Hematopoietic multipotent progenitor cell (in vitro differentiated cells): ENCODE measurements around the gene SPINDOC. TPM values are rescaled to one million over a fixed set of nuclear protein-coding genes. Genes with fewer than 3 reads are reported as not detected.
"Not testable (repeated sequence)": the region's sequence is repeated elsewhere in the genome, so short reads cannot be mapped to it uniquely, and the experiment has no call there.

Experiments
- DNase-seq, 3 donors: peaks; one replicate each; pipeline ENCODE4 v3.0.0-alpha.2; 2011 to 2015; ENCODE audit warnings: low read depth in 2 of 3, low spot score in 2 of 3
- total RNA-seq: library from RNA; depleted of rRNA; stranded (reverse); fragments of >200 nt; gene quantifications from one replicate; pipeline ENCODE4 v1.2.3, GENCODE V29; 2012

Gene SPINDOC
- total RNA-seq, 1 donor = 21.3 TPM

DNA sequence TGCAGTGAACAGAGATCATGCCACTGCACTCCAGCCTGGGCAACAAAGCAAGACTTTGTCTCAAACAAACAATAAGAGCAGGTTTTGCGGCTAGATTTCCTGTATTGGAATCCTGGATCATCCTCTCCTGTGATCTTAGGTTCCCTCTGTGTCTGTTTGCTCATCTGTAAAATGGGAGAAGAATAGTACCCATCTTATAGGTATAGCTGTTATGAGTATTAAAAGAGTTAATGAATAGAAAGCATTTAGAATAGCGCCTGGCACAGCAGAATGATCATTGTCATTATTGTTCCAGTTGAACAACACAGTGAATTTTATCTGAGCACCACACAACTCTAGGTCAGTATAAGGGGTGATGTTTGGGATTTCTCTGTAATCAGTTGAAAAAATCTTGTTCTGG lies 36.4 kb downstream of the SPINDOC start:
- no peak for DNase-seq

DNA sequence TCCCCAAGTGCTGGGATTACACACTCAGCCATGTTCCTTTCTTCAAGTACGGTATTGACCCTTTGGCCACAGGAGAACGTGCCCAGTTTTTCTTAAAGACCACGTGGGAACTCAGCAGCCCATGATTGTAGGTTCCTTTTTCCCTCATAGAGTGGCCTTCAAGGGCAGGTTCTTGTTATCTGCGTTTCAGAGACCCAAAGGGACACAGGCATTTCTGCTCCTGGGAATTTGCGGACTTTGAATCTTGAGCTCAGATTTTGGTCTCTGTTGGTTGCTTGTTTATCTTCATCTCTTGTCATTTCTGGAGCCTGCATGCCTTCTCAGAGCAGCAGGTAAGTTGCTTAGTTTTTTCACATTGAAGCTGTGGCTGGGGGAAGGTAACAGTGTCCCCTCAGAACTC lies 37.7 kb downstream of the SPINDOC start:
- DNase-seq = no peak

DNA sequence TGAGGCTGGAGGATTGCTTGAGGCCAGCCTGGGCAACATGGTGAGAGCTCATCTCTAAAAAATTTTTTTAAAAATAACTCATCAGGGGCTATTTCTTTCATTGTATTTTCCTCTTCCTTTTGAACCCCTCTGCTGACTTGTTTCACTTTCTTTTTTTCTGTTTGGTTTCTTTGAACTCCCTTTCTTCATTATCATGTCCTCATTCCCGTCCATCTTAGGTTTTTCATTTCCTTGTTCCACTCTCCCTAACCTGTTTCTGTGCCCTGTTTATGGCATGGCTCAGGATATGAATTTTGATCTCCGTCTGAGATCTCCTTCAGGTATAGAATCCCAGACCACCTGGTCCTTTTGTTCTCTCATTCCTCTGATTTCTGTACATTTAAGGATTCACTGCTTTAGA lies 38.1 kb downstream of the SPINDOC start:
- DNase-seq = no peak

DNA sequence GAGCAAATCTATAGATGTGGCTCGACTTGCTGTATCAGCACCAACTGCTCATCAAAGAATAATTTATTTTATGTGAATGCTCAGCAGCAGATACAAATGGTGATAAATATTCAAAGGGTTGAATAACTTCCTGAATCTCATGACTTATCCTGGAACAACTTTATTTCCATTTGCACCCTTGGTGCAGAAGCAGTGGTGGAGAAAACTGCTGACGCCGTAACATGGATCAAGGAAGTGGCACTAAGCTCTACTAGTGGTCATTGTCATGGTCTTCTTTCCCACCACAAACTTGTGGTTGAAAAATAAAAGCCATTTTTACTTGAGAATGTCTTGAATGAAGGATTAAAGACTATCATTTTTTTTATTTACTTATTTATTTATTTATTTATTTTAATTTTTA lies 40.2 kb downstream of the SPINDOC start:
- DNase-seq = no peak

DNA sequence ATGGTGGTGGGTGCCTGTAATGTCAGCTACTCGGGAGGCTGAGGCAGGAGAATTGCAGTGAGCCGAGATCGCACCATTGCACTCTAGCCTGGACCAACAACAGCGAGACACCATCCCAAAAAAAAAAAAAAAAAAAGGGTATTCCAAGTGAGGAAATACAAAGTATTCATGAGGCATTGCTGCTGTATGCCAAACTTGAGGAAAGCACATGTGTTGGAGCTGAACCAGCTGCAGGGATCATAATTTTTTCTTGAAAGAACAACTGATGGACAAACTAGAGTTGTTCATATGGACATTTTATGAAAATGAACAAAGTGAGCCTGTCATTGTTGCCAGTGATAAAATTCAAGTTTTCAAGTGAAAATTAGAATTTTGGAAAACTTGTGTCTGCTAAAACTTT lies 41.4 kb downstream of the SPINDOC start:
- DNase-seq = no peak

DNA sequence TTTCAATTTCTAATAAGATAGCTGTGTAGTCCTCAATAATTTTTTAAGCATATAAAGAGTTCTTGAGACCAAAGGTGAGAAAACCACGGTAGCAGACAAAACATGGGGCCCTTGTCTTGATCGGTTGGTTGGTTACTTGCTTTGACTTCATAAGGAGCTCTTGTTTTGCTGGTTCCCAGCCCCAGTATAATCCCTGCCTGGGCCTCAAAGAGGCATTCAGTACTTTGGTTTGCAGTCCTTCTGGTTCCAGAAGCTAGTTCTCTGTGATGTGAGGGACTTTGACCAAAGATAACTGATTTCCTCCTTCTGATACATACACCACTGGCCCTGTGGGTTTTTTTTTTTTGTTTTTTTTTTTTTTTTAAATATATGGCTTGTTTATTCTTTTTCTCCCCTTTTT lies 42.7 kb downstream of the SPINDOC start:
- no peak for DNase-seq

DNA sequence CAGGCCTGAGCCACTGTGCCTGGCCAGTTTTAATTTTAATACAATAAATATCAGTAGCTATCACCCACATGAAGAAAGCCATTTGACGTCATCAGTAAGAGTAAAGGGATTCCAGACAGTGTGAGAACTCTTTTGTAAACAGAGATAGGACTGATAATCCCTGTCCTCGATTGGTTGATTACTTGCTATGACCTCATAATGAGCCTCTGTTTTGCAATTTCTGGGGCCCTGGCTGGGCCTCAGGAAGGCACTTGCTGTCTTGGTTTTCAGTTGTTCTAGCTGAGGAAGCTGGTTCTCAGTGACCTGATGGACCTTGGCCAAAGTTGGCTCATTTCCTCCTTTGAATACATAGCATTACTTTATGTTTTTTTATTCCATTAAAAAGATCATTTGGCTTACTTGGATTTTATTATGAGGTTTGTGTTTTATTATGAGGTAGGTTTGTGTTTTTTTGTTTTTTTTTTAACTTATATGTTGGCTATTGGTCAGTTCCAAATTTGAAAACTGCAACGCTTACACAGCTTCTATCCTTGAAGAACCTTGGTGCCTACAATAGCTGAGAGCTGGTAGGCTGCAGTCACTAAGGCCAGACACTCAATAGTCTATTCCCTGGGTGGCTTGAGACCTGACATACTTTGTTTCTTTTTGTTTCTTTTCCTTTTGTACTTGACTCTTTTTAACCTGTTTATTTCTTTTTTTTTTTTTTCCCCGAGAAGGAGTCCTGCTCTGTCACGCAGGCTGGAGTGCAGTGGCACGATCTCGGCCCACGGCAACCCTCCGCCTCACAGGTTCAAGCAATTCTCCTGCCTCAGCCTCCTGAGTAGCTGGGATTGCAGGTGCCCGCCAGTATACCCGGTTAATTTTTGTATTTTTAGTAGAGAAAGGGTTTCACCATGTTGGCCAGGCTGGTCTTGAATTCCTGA lies 45.6 kb downstream of the SPINDOC start:
- DNase-seq = no peak

DNA sequence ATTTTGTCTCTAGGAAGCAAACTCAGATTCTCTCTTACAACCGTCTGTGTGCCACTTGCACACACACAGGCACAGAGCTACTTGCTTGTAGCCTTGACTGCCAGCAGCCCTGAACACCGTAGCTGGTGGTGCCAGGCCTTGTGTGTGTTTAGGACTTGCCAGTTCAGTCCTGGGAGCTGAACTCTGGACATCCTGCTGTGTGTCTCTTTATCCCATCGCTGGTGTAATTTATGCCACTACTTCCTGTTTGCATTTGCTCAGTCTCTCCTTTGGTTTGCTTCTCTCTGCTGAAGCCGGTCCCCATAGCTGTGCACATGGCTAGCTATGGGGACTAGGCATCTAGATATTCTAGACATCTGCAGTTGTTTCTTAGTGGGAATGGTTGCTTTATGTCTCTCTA lies 49.7 kb downstream of the SPINDOC start:
- no peak for DNase-seq

DNA sequence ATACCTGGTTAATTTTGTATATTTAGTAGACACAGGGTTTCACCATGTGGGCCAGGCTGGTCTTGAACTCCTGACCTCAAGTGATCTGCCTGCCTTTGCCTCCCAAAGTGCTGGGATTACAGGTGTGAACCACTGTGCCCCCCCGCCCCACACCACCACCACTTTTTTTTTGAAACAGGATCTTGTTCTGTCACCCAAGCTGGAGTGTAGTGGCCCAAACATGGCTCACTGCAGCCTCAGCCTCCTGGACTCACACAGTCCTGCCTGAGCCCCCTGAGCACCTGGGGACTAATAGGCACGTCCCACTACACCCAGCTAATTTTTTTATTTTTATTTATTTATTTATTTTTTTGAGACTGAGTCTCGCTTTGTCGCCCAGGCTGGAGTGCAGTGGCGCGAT lies 50.4 kb downstream of the SPINDOC start:
- not testable (repeated sequence) for DNase-seq

DNA sequence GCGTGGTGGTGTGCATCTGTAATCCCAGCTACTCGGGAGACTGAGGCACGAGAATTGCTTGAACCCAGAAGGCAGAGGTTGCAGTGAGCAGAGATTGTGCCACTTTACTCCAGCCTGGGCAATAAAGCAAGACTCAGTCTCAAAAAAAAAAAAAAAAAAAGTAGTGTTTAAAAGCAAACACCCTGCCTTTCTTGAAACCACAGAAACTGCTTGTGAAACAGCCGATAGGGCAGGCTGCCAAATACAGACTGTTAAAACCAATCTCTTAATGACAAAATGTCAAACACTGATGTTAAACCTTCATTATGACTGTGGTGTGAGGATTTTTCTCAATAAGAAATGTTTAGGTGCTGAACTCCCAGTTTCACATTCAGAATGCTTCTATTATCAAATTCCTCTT lies 53.0 kb downstream of the SPINDOC start:
- peak; percentile 37 to 85 (median 62) for DNase-seq

DNA sequence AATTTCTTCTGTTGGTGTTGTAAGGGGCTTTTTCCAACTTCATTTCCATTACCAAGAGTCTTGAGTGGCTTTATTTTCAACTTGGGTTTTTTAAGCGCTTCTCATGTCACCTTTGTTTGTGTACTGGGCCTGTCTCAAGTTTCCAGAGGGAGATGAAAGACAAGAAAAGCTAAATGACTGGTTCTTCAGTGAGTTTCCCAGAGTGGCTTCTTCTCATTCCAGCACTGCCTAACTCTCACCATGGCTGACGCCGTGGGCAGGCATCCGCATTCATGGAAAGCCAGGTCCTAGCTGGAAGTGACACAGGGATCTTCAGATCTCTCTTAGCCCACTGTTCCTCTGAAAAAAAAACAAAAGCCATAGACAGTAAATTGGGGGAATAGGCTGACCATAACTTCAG lies 54.3 kb downstream of the SPINDOC start:
- no peak for DNase-seq

DNA sequence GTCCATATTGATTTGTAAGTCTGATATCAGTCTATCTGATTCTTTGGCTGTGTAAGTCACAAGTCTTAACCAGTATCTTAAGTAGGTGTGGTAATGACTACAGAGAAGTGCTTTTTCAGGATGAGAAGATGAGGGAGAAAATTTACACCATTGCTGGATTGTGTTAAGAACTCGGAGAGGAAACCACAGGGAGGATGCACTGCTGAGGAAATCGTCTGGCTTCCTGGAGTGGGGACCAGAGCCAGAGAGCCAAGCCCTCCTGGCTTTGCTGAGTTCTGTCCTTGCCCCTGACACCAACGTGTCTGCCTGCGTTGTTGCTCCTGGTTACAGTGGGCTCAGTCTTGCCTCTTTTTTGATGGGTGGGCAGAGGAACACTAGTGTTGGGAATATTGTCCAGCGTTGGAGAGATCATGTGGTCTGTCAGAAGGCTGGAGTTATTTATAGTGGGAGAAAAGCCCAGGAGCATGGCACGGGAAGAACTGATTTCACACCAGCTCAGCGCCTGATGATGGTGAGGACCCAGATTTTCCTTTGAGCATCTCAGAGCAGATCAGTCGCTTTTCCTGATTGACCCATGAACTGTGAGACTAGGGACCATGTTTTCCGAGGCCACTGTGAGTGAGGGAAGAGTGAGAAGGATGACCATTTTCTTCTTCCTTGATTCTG lies 55.3 kb downstream of the SPINDOC start:
- DNase-seq = no peak

DNA sequence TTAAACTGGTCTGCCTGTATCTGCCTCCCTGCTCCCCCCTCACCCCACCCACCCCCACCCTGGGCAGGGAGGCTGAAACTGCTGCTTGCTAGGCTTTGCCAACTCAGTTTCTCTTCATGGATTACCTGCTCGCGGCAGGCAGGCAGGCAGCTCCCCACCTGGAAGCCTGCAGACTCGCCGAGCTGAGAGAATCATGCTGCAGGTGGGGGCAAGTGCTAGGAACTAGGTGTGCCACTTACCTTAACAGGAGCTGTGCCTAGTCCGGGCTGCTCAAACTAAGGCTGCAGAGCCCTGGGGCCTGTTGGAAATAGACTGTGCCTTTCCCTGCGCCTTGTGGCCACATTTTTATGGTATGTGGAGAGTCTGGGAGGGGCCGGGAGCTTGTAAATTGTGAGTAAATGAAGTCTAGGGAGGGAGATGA lies 55.9 kb downstream of the SPINDOC start:
- no peak for DNase-seq

DNA sequence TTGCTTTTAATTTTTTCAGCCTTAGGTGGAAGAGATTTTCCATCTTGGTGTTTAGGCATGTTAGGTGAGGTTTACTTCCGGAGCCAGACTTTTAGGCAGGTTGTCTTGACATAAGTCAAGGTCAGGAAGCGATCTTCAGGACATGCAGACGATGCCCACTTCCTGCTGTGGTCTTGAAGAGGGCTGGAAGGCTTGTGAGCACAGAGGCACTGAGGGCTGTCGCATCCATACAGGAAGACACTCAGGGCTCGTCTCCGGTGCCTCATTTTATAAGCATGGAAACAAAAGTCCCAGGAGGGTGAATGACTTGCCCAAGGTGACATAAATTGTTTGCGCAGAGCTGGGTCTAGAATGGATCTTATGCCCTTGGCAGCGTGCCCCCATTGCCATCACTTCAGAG lies 56.4 kb downstream of the SPINDOC start:
- DNase-seq = no peak

DNA sequence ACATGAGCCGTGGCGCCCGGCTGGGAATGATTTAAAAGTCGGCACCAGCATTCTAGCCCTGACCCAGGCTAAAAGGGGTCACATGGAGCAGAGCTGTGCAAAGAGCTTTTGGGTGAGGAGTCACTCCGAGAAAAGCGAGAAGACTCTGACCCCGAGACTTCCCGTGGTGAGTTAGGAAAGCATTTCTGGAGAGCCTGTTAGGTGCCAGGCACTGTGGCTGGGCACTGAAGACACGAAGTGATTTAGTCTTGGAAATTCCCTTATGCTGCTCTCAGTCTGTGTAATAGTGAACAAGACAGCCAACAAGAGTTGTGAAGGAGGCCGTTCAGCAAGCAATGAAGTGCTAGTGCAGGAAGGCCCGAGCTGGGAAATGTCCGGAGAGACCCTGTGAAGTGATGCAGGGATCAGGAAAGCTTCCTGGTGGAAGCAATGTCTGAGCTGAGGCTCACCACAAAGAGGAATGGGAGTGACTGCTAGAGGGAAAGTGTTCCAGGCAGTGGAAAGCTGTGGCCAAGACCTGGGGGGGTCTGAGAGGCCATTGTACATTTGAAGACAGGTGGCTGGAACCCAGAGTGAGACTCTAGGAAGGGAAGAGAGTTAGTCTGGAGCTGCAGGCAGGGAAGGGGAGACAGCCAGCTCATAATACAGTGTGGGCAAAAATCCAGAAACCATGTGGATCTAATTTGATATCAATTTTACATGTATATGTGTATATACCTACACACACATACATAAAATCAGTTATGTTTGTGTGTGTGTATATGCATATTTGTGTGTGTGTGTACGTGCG lies 57.3 kb downstream of the SPINDOC start:
- no peak for DNase-seq

DNA sequence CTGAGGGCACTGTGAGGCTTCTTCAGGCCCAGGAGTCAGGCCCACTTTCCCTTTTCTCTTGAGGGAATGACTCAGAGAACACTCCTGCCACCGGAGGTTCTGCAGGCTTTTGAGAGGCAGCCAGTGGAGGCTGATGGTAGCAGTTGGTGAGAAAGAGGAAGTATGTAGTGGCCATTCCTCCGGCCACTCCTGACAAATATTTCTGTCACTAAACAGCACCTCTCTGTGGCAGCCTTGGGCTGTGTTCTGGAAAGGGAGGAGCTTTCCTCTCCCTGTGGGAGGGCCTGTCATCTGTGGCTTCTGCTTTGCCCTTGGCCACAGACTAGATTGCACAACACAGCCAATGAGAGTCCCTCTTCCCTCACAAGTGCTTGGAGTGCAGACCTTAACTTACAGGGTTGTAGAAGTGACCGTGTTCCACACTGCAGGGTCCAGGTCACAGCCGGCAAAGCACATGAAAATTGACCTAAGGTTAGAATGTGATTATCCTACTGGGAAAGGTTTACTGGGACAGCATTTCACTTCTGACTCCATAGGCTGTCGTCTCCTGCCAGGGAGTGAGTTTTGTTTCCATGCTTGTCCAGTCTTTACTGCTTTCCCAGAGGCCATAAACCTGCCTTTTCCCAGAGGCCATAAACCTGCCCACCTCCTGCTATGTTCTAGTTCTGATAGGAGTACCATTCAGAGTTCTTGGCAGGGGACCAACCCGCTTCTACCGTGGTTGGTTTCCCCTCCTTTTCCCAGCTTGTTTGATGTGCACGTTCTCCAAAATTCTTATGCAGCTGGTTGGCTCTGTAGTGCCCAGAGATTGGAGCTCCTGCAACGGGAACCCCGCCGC lies 58.9 kb downstream of the SPINDOC start:
- peak in 2 of 3 donors; percentile 87 to 95 for DNase-seq

DNA sequence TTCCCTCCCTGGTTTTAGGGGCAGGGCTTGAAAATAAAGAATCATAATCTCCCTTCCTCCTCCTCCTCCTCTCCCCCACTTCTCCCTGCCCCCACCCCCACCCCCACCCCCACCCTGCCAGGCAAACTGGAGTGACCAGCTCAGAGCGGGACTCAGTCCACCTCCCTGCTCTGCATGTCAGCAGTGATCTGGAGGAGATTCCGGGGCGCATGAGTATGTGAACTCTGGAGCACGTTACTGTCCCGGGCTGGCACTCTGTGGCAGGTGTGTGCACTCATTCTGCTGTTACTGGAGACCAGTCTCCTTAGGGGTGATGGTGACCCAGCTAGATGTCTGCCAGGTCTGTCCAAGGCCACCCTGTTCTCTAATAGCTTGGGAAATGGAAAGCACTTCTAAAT lies 59.5 kb downstream of the SPINDOC start:
- DNase-seq = no peak

DNA sequence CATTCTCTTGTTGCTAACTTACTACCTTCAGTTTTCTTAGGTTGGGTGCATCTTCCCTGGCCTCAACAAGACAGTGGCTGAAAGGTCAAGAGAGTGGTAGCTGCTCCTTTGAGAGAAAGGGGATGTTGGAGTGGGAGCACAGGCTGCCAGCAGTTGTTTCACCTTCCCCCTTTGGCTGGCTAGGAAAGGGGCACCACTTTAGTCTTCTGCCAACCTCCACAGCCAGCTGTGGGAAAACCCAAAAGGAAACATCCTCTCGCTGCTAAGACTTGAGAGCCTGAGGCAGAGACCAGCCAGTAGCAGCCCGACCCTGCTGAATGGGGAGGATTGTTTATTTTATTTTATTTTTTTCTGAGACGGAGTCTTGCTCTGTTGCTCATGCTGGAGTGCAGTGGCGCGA lies 60.1 kb downstream of the SPINDOC start:
- no peak for DNase-seq

DNA sequence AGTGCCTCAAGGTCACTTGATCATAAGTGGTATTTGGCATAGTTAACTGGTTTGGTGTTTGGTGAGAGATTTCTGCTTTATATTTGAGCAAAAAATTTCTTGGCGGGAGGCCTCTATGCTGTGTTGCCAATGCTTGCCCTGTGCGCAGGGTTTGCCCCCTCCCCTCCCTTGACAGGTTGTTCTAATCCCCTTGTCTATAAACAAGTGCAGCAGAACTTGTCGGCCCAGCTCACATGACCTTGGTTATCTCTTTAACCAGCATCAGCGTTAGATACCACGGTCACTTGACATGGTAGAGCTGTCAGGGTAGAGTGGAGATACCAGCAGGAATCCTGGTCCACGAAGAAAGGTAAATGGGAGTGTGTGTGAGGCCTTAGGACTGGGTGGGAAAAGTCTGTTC lies 61.3 kb downstream of the SPINDOC start:
- no peak for DNase-seq

DNA sequence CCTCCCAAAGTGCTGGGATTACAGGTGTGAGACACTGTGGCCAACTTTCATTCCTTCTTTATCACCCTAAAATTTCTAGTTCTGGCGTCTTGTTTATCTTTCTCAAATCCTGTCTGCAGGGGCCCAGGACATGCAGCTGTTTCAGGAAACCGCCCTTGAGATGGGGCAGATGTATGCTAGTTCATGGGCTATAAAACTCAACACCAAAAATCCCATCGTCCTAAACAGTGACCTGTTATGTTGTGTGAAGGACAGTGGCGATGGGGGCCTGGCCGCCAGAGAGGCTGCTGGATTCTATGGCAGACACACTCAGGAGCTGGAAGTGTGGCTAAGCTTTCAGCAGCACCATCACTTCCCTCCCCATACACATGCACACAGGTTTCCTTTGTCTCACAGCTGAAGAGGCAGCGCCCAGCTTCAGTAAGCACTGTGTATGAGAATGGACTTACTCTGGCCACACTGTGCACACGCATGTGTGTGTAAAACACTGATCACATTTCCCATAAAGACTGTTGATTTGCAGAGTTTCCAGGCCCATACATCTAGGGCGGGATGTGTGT lies 62.3 kb downstream of the SPINDOC start:
- DNase-seq = no peak
